HCT116 (cell line): ENCODE results near the gene GRID2IP. TPM values are rescaled to one million over a fixed set of nuclear protein-coding genes. Genes with fewer than 3 reads are reported as not detected.

Experiments used
- ATAC-seq: fragments of 200-7000 bp; cut with Tn5 transposase; 2 replicates; pipeline ENCODE4 v1.9.1; 2020; ENCODE audit warnings: mild to moderate bottlenecking, moderate library complexity
- BruUV-seq: library from RNA; stranded (reverse); fragments of 400-500 nt; replicated peaks from 2 replicates; lab custom pipeline; 2021; lab: Mats Ljungman, UMichigan
- CTCF ChIA-PET: fragments of 300-600 bp; sonication (Branson Sonifier 250); formaldehyde crosslinking; loops from one replicate; lab custom pipeline; 2021; ENCODE audit warnings: antibody characterized with exemption; lab: Charles Lee
- POLR2A ChIA-PET: fragments of 300-600, 350-600 bp; sonication (Branson Sonifier 250); formaldehyde crosslinking; loops from one replicate; lab custom pipeline; 2021; ENCODE audit warnings: antibody characterized with exemption; lab: Charles Lee
- RAD21 ChIA-PET, 2 experiments: fragments of 300-600 bp; sonication (Branson Sonifier 250); formaldehyde crosslinking; loops; one replicate each; lab custom pipeline; 2023; ENCODE audit warnings: low total read pairs in 2 of 2; ENCODE audit not compliant: uncharacterized antibody in 2 of 2, unreplicated experiment in 2 of 2, low non-redundant PET in 1 of 2; lab: Charles Lee
- DNase-seq: peaks from one replicate; pipeline ENCODE4 v3.0.0-alpha.2; 2010; ENCODE audit warnings: low read depth, low spot score
- H2AFZ ChIP-seq: fragments of 200-600 bp; shearing (Covaris generic), sonication (generic); 2 replicates; pipeline ENCODE4 v1.6.1; 2017; ENCODE audit warnings: low read depth, mixed run types, mixed read lengths, antibody characterized with exemption, low read length; ENCODE audit not compliant: poor library complexity, severe bottlenecking
- H3K27ac ChIP-seq: 2 replicates; pipeline ENCODE4 v1.5.1; 2012; ENCODE audit warnings: low read depth, low read length
- H3K27me3 ChIP-seq: fragments of 200-600 bp; sonication (generic); 2 replicates; pipeline ENCODE4 v1.6.1; 2016; ENCODE audit warnings: mixed run types, low read length, mixed read lengths; ENCODE audit not compliant: insufficient read depth
- H3K36me3 ChIP-seq, 2 experiments: fragments of 200-500 bp in 1 of 2; fragments of 200-600 bp in 1 of 2; sonication (Bioruptor generic) in 1 of 2; sonication (generic) in 1 of 2; 2 replicates each; pipeline versions ENCODE4 v1.5.1 to v1.6.1; 2014 to 2016; ENCODE audit warnings: low read length in 2 of 2, inconsistent platforms in 1 of 2, mixed read lengths in 1 of 2, mixed run types in 1 of 2; ENCODE audit not compliant: insufficient read depth in 2 of 2, control insufficient read depth in 1 of 2
- H3K4me1 ChIP-seq, 2 experiments: fragments of 200-600 bp in 1 of 2; sonication (generic) in 1 of 2; 2 replicates each; pipeline versions ENCODE4 v1.5.1 to v1.6.1; 2012 to 2017; ENCODE audit warnings: low read length in 2 of 2, inconsistent platforms in 1 of 2, mild to moderate bottlenecking in 1 of 2, mixed read lengths in 1 of 2, mixed run types in 1 of 2, moderate library complexity in 1 of 2; ENCODE audit not compliant: insufficient read depth in 2 of 2, control insufficient read depth in 1 of 2
- H3K4me2 ChIP-seq: fragments of 200-600 bp; sonication (generic); 2 replicates; pipeline ENCODE4 v1.6.1; 2017; ENCODE audit warnings: mixed run types, low read length, mixed read lengths
- H3K4me3 ChIP-seq, 2 experiments: fragments of 200-600 bp in 1 of 2; sonication (generic) in 1 of 2; replicated peaks in 1 of 2; 2 replicates each; pipeline ENCODE4 v1.5.1; 2011 to 2016; ENCODE audit warnings: low read length in 2 of 2, control low read depth in 1 of 2, low read depth in 1 of 2, mild to moderate bottlenecking in 1 of 2, mixed read lengths in 1 of 2, mixed run types in 1 of 2
- H3K79me2 ChIP-seq: fragments of 200-600 bp; sonication (generic); 2 replicates; pipeline ENCODE4 v1.6.1; 2017; ENCODE audit warnings: mild to moderate bottlenecking, mixed run types, low read length, moderate library complexity, mixed read lengths; ENCODE audit not compliant: insufficient read depth
- H3K9ac ChIP-seq: fragments of 200-600 bp; sonication (generic); 2 replicates; pipeline ENCODE4 v1.6.1; 2016; ENCODE audit warnings: low read length, mixed read lengths
- H3K9me2 ChIP-seq: fragments of 200-600 bp; sonication (generic), shearing (Covaris generic); 2 replicates; pipeline ENCODE4 v1.6.1; 2017; ENCODE audit warnings: mixed run types, mild to moderate bottlenecking, moderate library complexity; ENCODE audit not compliant: insufficient read depth
- H3K9me3 ChIP-seq, 2 experiments: fragments of 200-500 bp in 1 of 2; fragments of 200-600 bp in 1 of 2; sonication (Bioruptor generic) in 1 of 2; sonication (generic) in 1 of 2; 2 replicates each; pipeline ENCODE4 v1.6.1; 2014 to 2017; ENCODE audit warnings: low read length in 2 of 2, mixed read lengths in 2 of 2, inconsistent platforms in 1 of 2, low read depth in 1 of 2, mild to moderate bottlenecking in 1 of 2, mixed run types in 1 of 2, moderate library complexity in 1 of 2; ENCODE audit not compliant: control insufficient read depth in 1 of 2, insufficient read depth in 1 of 2
- H4K20me1 ChIP-seq: fragments of 200-600 bp; sonication (generic), shearing (Covaris generic); 2 replicates; pipeline ENCODE4 v1.6.1; 2017; ENCODE audit warnings: mixed run types, mild to moderate bottlenecking, moderate library complexity; ENCODE audit not compliant: insufficient read depth
- ATF3 ChIP-seq: IDR thresholded peaks from 2 replicates; pipeline ENCODE4 v1.6.1; 2012
- CBX3 ChIP-seq: IDR thresholded peaks from 2 replicates; pipeline ENCODE4 v1.6.1; 2012; ENCODE audit warnings: low read depth
- CEBPB ChIP-seq: IDR thresholded peaks from 2 replicates; pipeline ENCODE4 v1.6.1; 2012; ENCODE audit warnings: low read depth
- CTCF ChIP-seq, 3 experiments: fragments of 200-600 bp in 1 of 3; sonication (generic) in 1 of 3; IDR thresholded peaks in 2 of 3; conservative IDR thresholded peaks in 1 of 3; 2 replicates each; pipeline ENCODE4 v1.5.1; 2012 to 2017; ENCODE audit warnings: low read depth in 2 of 3, low read length in 2 of 3, antibody characterized with exemption in 1 of 3, borderline replicate concordance in 1 of 3, control low read depth in 1 of 3, mild to moderate bottlenecking in 1 of 3, mixed read lengths in 1 of 3, mixed run types in 1 of 3, moderate library complexity in 1 of 3; ENCODE audit not compliant: insufficient read depth in 1 of 3
- EGR1 ChIP-seq: IDR thresholded peaks from 2 replicates; pipeline ENCODE4 v1.6.1; 2012; ENCODE audit warnings: low read depth
- EZH2 ChIP-seq: fragments of 200-600 bp; sonication (generic); IDR thresholded peaks from 2 replicates; pipeline ENCODE4 v1.6.1; 2017; ENCODE audit warnings: antibody characterized with exemption, mixed run types
- EZH2phosphoT487 ChIP-seq: fragments of 200-600 bp; IDR thresholded peaks from 2 replicates; pipeline ENCODE4 v1.6.1; 2018; ENCODE audit warnings: antibody characterized with exemption, borderline replicate concordance
- FOSL1 ChIP-seq: IDR thresholded peaks from 2 replicates; pipeline ENCODE4 v1.6.1; 2012; ENCODE audit warnings: low read depth
- MAX ChIP-seq: IDR thresholded peaks from 2 replicates; pipeline ENCODE4 v1.6.1; 2012
- POLR2A ChIP-seq: IDR thresholded peaks from 2 replicates; pipeline ENCODE4 v1.7.0; 2011; ENCODE audit warnings: borderline replicate concordance; ENCODE audit not compliant: insufficient read depth, insufficient read length; ENCODE audit errors: extremely low read depth
- POLR2AphosphoS5 ChIP-seq: IDR thresholded peaks from 2 replicates; pipeline ENCODE4 v1.6.1; 2011; ENCODE audit warnings: mild to moderate bottlenecking, low read depth, low read length, moderate library complexity
- REST ChIP-seq: IDR thresholded peaks from 2 replicates; pipeline ENCODE4 v1.6.1; 2012; ENCODE audit warnings: low read depth
- SP1 ChIP-seq: IDR thresholded peaks from 2 replicates; pipeline ENCODE4 v1.6.1; 2012; ENCODE audit warnings: low read depth
- SRF ChIP-seq: IDR thresholded peaks from 2 replicates; pipeline ENCODE4 v1.6.1; 2012; ENCODE audit warnings: low read depth
- YY1 ChIP-seq: IDR thresholded peaks from 2 replicates; pipeline ENCODE4 v1.6.1; 2011; ENCODE audit warnings: low read length, low read depth, moderate library complexity, mild to moderate bottlenecking; ENCODE audit not compliant: insufficient replicate concordance; ENCODE audit errors: extremely low read depth
- ZBTB33 ChIP-seq: IDR thresholded peaks from 2 replicates; pipeline ENCODE4 v1.6.1; 2011; ENCODE audit warnings: mild to moderate bottlenecking, low read length, moderate library complexity; ENCODE audit not compliant: insufficient replicate concordance; ENCODE audit errors: extremely low read depth
- intact Hi-C: fragments of 100-400 bp; cut with micrococcal nuclease; formaldehyde crosslinking; loops from 2 replicates; pipeline ENCODE4 v1.10.0; 2022
- total RNA-seq: library from RNA; stranded (reverse); gene quantifications from one replicate; pipeline ENCODE4 v1.2.1, GENCODE V29; 2021; ENCODE audit not compliant: unreplicated experiment

Gene GRID2IP
- total RNA-seq, 1 experiment from 2014 or later = 3.2 TPM

GRCh38 chr7:6497637-6497905, 53.7 kb downstream of the GRID2IP start:
- CTCF ChIA-PET = no interaction called here
- Histone ChIP-seq H3K9me3 (no peaks in the 10 kb centered on the region), H3K9ac (no peak overlapping the region), H3K27ac (no peak overlapping the region), H3K4me2 (no peak overlapping the region), H3K27me3 (no peaks in the 10 kb centered on the region), H3K79me2 (no peaks in the 10 kb centered on the region), H3K4me1 (no peaks in the 10 kb centered on the region), H3K9me2 (no peaks in the 10 kb centered on the region), H4K20me1 (no peaks in the 10 kb centered on the region), H3K4me3 (no peak overlapping the region), H3K36me3 (no peaks in the 10 kb centered on the region), H2AFZ (no peak overlapping the region)
- intact Hi-C loops = no loop called here
- TF ChIP-seq MAX (no peak), SP1 (no peak), EZH2phosphoT487 (no peak), CTCF (IDR thresholded peaks at IDR 0.05 in 2 of 3, conservative IDR thresholded peaks at IDR 0.05 in 1 of 3; ENCODE audit: borderline replicate concordance in 1 of 3, insufficient read depth in 1 of 3, low read depth in 2 of 3, low read length in 2 of 3) (no peak), CEBPB (no peak), YY1 (no peak), SRF (no peak), EZH2 (no peak), CBX3 (no peak), POLR2A (no peak), POLR2AphosphoS5 (no peak), ATF3 (no peak), REST (no peak), FOSL1 (no peak), ZBTB33 (no peak), EGR1 (no peak)
- ATAC-seq (no peak), DNase-seq (no peak)
- RAD21 ChIA-PET = no interaction called here
- POLR2A ChIA-PET = no interaction called here
- no TSS peak for BruUV-seq
